ENCODE data around the gene POU2F3.
A peak's percentile ranks its signal among the peaks of the same experiment; 100 is the strongest.

The POU2F3 gene

GRCh38 chr11:120205596-120206161, 34.3 kb upstream of the POU2F3 start:
- peaks cover 44% of the 10 kb centered on the region for H3K27me3 Mint-ChIP-seq
- DNase-seq (no peak), ATAC-seq (no peak)
- H3K4me3 Mint-ChIP-seq: no peak overlapping the region
- H3K4me1 Mint-ChIP-seq: peaks cover 10% of the 10 kb centered on the region
- H3K27ac Mint-ChIP-seq: no peak overlapping the region
- no peaks in the 10 kb centered on the region for H3K9me3 Mint-ChIP-seq

DNA sequence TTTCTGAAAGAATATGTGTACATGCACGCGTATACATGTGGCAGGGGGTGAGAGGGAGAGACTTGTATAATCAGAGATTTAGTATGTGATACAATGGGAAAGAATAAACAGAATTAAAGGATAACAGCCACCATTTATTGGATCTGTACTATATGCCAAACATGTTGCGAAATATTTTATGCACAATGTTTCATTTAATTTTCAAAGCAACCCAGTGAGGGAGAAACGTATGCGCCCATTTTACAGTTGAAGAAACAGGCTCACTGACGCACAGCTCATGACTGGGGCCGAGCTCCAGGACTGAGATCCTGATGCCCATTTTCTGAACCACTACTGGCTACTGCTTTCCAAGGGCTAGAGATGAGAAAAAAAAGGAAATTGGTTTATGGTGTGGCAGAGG, 32.4 kb upstream of the POU2F3 start:
- Mint-ChIP-seq H3K4me1 (peaks cover 22% of the 10 kb centered on the region), H3K4me3 (no peak overlapping the region), H3K27me3 (peaks cover 37% of the 10 kb centered on the region), H3K27ac (no peak overlapping the region), H3K9me3 (no peaks in the 10 kb centered on the region)
- ATAC-seq: no peak
- no peak for DNase-seq

DNA sequence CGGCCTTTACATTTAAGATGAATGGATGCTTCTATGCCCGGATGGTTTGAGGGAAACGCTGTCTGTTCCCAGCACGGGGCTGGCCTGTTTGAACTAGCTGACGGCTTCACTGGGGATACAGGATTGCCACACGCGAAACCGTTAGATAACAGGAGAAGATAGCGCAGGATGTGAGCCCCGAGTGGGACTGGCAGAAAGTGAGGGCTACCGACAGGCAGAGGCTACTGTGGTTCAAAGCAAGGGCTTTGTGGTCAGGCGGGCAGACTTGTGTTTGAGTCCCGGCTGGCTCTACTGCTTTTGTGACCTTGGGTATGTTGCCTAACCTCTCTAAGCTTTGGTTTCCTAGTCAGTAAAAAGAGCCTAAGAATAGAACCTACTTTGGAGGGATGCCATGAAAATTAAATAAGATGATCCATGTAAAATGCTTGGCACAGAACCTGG, 31.9 kb upstream of the POU2F3 start:
- DNase-seq (no peak), ATAC-seq (no peak)
- Mint-ChIP-seq H3K9me3 (no peaks in the 10 kb centered on the region), H3K4me3 (no peak overlapping the region), H3K27ac (no peak overlapping the region), H3K27me3 (peaks cover 37% of the 10 kb centered on the region), H3K4me1 (peaks cover 22% of the 10 kb centered on the region)

GRCh38 chr11:120208777-120209176, 31.2 kb upstream of the POU2F3 start:
- ATAC-seq: no peak
- H3K27ac Mint-ChIP-seq: no peak overlapping the region

GRCh38 chr11:120209746-120210625, 30.0 kb upstream of the POU2F3 start:
- H3K27ac Mint-ChIP-seq: peak overlapping the region; percentile 85 to 94
- no peaks in the 10 kb centered on the region for H3K9me3 Mint-ChIP-seq
- DNase-seq: peak; percentile 12 to 19
- H3K4me1 Mint-ChIP-seq: peaks cover 22% of the 10 kb centered on the region
- no peak for ATAC-seq
- peak overlapping the region; percentile 85 to 88 for H3K4me3 Mint-ChIP-seq
- H3K27me3 Mint-ChIP-seq: peaks cover 37% of the 10 kb centered on the region

More at GRCh38 chr11:120208777-120209176, 31.2 kb upstream of the POU2F3 start:
- H3K4me1 Mint-ChIP-seq: peaks cover 22% of the 10 kb centered on the region
- no peak overlapping the region for H3K4me3 Mint-ChIP-seq
- no peak for DNase-seq
- H3K27me3 Mint-ChIP-seq: peaks cover 37% of the 10 kb centered on the region
- H3K9me3 Mint-ChIP-seq: no peaks in the 10 kb centered on the region

DNA sequence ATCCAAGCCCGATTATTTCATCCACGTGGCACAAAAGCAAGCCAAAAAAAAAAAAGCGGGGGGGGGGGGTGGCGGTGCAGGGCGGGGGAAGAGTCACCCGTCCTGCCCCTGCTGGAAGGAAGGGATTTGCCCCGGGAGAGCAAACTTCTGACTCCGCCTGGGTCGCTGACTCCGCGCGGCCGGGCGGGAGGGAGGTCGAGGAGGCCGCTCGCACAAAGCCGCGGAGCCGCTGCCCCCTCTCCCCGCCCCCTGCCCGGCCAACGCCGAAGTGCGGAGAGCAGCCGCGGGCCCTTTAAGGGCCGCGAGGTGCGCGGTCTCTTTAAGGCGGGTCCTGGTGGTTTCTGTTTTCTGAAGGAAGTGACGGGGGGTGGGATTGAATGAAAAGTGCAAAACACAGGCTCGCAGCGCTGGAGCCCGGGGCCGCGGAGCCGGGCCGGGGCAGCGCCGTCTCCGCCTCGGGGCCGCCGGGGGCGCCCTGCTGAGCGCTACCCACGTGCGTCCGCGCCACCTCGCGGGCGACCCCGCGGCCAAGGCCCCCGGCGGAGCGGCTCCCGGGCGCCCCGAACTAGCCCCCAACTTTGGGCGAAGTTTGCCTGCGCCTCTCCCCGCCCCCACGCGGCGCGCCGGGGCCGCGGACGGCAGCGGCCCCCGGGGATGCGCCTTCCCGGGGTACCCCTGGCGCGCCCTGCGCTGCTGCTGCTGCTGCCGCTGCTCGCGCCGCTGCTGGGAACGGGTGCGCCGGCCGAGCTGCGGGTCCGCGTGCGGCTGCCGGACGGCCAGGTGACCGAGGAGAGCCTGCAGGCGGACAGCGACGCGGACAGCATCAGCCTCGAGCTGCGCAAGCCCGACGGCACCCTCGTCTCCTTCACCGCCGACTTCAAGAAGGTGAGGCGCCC, 29.1 kb upstream of the POU2F3 start, which contains the start of gene OAF:
OAF (plus strand) TSS at position 407 of the 896 bp plus-strand sequence; CDS start at position 655, 248 bp downstream.
- ATAC-seq (peak; percentile 92), DNase-seq (peak; percentile 73 to 75)
- peaks cover 22% of the 10 kb centered on the region for H3K4me1 Mint-ChIP-seq
- H3K9me3 Mint-ChIP-seq: no peaks in the 10 kb centered on the region
- H3K4me3 Mint-ChIP-seq: peak within 1 kb of the TSS; percentile 92 to 100
- peaks cover 37% of the 10 kb centered on the region for H3K27me3 Mint-ChIP-seq
- H3K27ac Mint-ChIP-seq: peak within 1 kb of the TSS; percentile 85 to 94

GRCh38 chr11:120211522-120212258, 28.2 kb upstream of the POU2F3 start:
- peak overlapping the region; percentile 92 to 100 for H3K4me3 Mint-ChIP-seq
- no peak for ATAC-seq
- H3K27ac Mint-ChIP-seq: peak overlapping the region in 1 of 2 donors; percentile 29
- H3K27me3 Mint-ChIP-seq: peaks cover 30% of the 10 kb centered on the region
- no peaks in the 10 kb centered on the region for H3K9me3 Mint-ChIP-seq
- H3K4me1 Mint-ChIP-seq: peaks cover 22% of the 10 kb centered on the region
- DNase-seq: no peak

DNA sequence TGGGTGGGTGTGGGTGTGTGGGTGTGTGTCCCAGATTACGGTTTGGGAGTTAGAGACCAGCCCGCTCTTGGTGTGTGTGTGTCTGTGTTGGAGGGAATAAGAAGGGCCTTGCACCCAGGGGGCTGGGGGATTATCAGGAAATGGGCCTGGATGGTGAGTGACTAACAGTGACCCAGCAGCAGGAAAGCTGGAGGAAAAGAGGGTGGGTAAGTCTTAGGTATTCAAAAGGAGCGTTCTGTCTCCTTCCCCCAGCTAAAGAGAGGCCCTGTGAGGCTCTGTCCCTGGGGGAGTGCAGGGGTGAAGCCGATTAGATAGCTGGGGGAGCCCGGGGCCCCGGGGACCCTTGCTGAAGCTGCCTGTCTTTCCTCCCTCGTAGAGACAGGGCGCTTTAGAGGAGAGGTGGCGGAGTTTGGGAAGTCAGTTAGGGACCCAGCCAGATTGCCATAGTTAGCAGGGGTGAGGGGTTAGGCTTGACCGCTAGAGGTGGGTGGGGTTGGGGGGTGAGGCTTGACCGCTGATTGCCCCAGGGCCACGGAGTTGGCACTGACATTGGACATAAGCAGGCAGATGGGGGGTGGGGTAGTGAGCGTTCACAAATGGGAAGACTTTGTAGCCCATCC, 27.6 kb upstream of the POU2F3 start:
- no peak for ATAC-seq
- DNase-seq: no peak
- Mint-ChIP-seq H3K4me1 (peaks cover 22% of the 10 kb centered on the region), H3K4me3 (peak overlapping the region in 1 of 2 donors; percentile 33), H3K9me3 (no peaks in the 10 kb centered on the region), H3K27ac (no peak overlapping the region), H3K27me3 (peaks cover 23% of the 10 kb centered on the region)

DNA sequence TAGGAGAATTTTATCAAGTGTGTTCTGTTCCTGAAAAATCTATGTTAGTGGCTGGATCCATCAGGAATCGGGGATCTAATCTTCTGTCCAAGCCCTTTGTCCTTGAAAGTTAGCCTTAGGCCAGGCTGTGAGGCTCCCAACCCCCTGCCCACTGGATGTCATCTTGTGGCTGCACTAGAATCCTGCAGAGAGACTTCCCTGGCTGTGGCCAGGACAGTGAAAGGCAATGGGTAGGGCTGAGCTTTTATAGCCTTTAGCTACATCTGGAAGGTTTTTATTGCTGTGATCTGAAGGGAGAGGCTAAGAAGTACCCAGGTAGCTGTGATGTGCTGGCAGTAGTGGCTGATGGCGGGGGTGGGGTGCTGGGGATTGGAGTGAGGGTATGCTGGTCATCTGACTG, 27.0 kb upstream of the POU2F3 start:
- no peak overlapping the region for H3K4me3 Mint-ChIP-seq
- no peak for ATAC-seq
- H3K27ac Mint-ChIP-seq: no peak overlapping the region
- H3K27me3 Mint-ChIP-seq: peaks cover 18% of the 10 kb centered on the region
- H3K9me3 Mint-ChIP-seq: no peaks in the 10 kb centered on the region
- H3K4me1 Mint-ChIP-seq: peaks cover 22% of the 10 kb centered on the region
- no peak for DNase-seq

DNA sequence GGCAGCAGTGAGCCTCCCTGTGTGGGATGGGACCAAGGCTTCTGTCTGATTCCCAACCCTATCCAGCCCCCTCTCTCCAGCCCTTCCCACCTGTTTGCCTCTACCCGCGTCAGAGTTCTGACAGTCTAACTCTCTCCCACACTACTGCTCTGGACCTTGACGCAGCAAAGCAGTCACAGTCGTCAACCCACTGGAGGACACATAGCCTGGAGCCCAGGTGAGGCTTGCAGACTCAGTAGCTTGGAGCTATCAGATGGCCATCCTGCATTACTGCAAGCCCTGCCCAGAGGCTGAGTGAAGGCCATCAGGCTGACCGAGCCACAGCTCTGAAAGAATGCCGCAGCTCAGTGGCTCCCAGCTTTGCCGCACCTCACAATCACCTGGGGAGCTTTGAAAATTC, 25.4 kb upstream of the POU2F3 start:
- ATAC-seq (no peak), DNase-seq (no peak)
- Mint-ChIP-seq H3K4me1 (peaks cover 19% of the 10 kb centered on the region), H3K9me3 (no peaks in the 10 kb centered on the region), H3K27ac (no peak overlapping the region), H3K27me3 (peaks cover 1% of the 10 kb centered on the region), H3K4me3 (no peak overlapping the region)

- peaks cover 19% of the 10 kb centered on the region for H3K4me1 Mint-ChIP-seq
Measured at GRCh38 chr11:120215634-120216033, 24.3 kb upstream of the POU2F3 start.

DNA sequence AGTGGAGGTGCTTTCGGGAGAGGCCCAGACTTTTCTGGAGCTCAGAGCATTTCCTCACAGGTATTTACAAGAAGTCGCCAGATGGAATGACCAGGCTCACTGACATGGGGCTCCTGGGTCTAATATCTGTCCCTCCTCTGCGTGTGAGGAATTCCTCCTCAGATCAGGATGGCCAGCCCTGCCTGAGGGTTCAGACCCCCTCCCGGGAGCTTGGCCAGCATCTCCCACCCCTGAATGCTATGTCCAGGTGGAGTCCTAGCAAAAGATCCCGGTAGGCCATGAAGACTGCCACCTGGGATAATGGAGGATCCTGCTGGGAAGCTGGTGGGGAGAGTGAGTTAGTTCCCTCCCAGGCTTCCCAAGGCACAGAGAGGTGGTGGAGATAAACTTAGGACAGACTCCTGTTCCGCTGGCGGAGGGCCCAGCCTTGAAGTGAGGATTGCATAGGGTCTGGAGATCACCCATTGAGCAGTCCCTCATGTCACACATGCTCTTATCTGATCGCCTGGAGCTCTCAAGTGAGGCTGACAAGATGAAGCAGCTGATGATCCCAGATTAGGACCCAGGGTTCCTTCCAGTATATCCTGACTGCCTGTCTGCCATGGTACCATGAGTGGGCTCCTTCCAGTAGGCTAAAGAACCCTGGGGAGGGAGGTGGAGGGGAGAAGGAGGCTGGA, 23.4 kb upstream of the POU2F3 start:
- Mint-ChIP-seq H3K27ac (no peak overlapping the region), H3K4me1 (peaks cover 22% of the 10 kb centered on the region), H3K9me3 (no peaks in the 10 kb centered on the region), H3K4me3 (no peak overlapping the region), H3K27me3 (no peaks in the 10 kb centered on the region)
- DNase-seq: no peak
- ATAC-seq: no peak

More at GRCh38 chr11:120215634-120216033, 24.3 kb upstream of the POU2F3 start:
- Mint-ChIP-seq H3K27me3 (no peaks in the 10 kb centered on the region), H3K27ac (no peak overlapping the region), H3K9me3 (no peaks in the 10 kb centered on the region), H3K4me3 (no peak overlapping the region)
- no peak for DNase-seq
- ATAC-seq: no peak

GRCh38 chr11:120217526-120217925, 22.4 kb upstream of the POU2F3 start:
- ATAC-seq (no peak), DNase-seq (no peak)
- Mint-ChIP-seq H3K27ac (no peak overlapping the region), H3K27me3 (no peaks in the 10 kb centered on the region), H3K4me3 (no peak overlapping the region), H3K4me1 (peaks cover 16% of the 10 kb centered on the region), H3K9me3 (no peaks in the 10 kb centered on the region)
